ENCODE data around the gene EDNRA.

Gene EDNRA

GRCh38 chr4:147586032-147586431 lies 105.1 kb downstream of the EDNRA start:
- no peak for FAIRE-seq
- DNase-seq (ENCODE audit: insufficient read length, low spot score) = no peak

- no peak for DNase-seq (ENCODE audit: insufficient read length, low spot score)
- no peak for FAIRE-seq
Observed at GRCh38 chr4:147586637-147587036, 105.7 kb downstream of the EDNRA start.

GRCh38 chr4:147587041-147587440 lies 106.1 kb downstream of the EDNRA start:
- FAIRE-seq = no peak

GRCh38 chr4:147589586-147589985 lies 108.7 kb downstream of the EDNRA start:
- no peak for DNase-seq (ENCODE audit: insufficient read length, low spot score)
- FAIRE-seq = no peak

More at GRCh38 chr4:147587041-147587440, 106.1 kb downstream of the EDNRA start:
- DNase-seq (ENCODE audit: insufficient read length, low spot score) = no peak

GRCh38 chr4:147590249-147590920 lies 109.5 kb downstream of the EDNRA start:
- DNase-seq (ENCODE audit: insufficient read length, low spot score) (peak; percentile 67), FAIRE-seq (no peak)

- DNase-seq (ENCODE audit: insufficient read length, low spot score) = no peak
Observed at GRCh38 chr4:147591106-147591505, 110.2 kb downstream of the EDNRA start.

GRCh38 chr4:147594107-147594506 lies 113.2 kb downstream of the EDNRA start:
- FAIRE-seq (no peak), DNase-seq (ENCODE audit: insufficient read length, low spot score) (no peak)

More at GRCh38 chr4:147591106-147591505, 110.2 kb downstream of the EDNRA start:
- no peak for FAIRE-seq
